GM10847 (cell line): Measurements from ENCODE around the gene SYP.

ENCODE experiments used
- POLR2A ChIP-seq: IDR thresholded peaks from 2 replicates; pipeline ENCODE4 v1.6.1; 2011; ENCODE audit not compliant: insufficient read length; ENCODE audit errors: extremely low read depth

SYP gene

DNA sequence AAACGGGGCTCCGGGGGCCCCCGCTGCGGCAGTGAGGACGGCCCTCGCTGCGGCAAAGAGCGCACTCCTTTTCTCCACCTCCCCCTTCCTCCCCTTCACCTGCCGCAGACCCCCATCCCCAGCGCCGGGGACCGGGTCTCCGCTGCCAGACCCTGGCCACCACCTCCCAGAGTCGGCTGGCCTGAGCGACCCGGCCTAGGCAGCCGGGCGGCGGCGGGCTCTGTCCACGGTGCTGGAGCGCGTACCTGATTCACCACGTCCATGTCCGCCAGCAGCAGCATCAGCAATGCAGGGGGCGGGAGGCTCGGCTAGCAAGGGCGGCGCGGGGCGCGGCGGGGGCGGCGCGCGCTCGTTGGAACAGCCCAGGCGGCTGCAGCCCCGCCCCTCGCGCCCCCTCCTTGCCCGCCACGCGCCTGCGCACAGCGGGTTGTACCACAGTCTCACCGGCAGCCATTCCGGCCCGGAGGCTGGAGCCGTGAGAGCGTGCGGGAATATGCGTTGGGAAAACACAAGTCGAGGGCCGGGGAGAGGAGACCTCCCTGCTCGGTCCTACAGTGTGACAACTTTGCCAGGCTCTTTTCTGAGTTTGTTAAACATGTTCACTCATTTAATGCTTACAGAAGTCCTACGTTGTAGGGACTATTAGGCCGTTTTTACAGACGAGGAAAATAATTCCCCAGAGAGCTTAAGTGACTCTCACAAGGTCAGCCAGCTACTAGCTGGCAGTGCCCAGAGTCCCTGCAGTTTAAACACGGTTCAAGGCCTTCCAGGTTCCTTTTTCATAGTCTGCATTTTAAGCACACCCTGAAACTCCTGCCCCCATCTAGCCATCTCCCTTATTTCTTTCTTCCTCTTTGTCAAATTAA is at the start of gene SYP:
SYP (minus strand) TSS at position 288 of the 866 bp plus-strand sequence; CDS start at position 281, 7 bp downstream.
- peak; percentile 81 for TF ChIP-seq POLR2A

- no peak for TF ChIP-seq POLR2A
Observed at GRCh38 chrX:49249616-49250015, 49.6 kb upstream of the SYP start.

DNA sequence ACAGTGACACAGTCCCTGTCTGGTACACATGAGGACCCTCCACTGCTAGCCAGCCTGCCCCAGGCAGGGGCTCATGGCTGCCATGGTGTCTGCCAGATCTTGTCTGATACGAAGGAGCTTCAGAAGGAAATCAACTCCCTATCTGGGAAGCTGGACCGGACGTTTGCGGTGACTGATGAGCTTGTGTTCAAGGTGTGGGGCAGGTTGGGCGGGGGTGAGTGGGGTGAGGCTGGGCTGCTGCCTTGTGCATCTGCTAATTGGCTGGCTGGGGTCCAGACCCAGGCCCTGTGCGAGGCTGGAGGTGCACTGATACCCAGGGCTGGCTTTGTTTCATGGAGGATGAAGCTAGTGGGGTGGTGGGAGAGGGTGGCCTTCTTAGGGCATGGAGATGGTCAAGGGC is 49.1 kb upstream of the SYP start:
- no peak for TF ChIP-seq POLR2A

GRCh38 chrX:49247916-49248811 is 48.2 kb upstream of the SYP start:
- TF ChIP-seq POLR2A: no peak

DNA sequence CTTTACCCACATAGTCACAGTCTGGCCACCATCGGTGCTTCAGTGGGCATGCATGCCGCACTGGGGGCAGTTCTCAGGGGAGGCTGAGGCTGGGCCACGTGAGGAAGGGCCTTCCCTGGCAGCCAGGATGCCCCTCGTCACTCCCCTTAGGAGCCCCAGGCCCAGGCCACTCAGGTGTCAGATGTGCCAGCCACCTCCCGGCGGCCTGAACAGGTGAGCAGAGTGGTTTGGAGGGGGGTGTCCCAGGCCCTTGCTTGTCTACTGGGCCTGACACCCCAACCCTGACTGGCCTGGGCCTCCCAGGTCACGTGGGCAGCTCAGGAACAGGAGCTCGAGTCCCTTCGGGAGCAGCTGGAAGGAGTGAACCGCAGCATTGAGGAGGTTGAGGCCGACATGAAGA is 47.4 kb upstream of the SYP start:
- TF ChIP-seq POLR2A: no peak

GRCh38 chrX:49246541-49246940 is 46.5 kb upstream of the SYP start:
- no peak for TF ChIP-seq POLR2A

GRCh38 chrX:49244207-49244606 is 44.2 kb upstream of the SYP start:
- TF ChIP-seq POLR2A: no peak

DNA sequence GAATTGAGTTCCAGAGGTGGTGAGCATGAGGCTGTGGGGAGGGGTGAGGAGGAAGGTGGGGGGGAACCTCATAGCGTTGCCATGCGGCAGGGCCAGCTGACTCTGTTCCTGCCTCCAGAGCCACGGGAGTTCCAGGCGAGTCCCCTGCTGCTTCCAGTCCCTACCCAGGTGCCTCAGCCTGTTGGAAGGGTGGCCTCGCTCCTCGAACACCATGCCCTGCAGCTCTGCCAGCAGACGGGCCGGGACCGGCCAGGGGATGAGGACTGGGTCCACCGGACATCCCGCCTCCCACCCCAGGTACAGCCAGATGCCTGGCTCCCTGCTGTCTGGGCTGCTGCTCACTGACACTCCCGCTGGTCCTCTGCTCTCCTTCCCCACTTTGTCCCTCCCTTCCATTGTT is 43.2 kb upstream of the SYP start:
- no peak for TF ChIP-seq POLR2A

DNA sequence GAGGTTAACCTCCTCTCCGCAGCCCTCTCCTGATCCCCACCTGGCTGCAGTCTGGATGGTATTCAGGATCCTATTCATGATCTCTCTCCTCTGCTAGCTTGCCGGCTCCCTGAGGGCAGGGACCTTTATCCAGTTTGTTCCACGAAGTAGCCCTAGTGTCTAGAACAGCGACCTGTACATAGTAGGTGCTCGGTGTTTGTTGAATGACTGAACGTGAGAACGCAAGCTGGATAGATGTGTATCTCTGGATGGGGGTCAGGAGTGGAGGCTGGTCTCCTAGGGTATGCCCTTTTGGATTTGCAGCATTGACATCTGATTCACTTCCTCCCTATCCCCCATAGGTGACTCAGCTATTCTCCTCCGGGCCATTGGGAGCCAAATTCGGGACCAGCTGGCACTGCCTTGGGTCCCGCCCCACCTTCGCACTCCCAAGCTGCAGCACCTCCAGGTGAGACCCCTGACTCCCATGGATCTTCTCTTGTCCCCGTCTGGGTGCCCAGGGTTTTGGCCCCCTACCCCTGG is 42.6 kb upstream of the SYP start:
- no peak for TF ChIP-seq POLR2A

GRCh38 chrX:49238735-49239134 is 38.7 kb upstream of the SYP start:
- TF ChIP-seq POLR2A: no peak

DNA sequence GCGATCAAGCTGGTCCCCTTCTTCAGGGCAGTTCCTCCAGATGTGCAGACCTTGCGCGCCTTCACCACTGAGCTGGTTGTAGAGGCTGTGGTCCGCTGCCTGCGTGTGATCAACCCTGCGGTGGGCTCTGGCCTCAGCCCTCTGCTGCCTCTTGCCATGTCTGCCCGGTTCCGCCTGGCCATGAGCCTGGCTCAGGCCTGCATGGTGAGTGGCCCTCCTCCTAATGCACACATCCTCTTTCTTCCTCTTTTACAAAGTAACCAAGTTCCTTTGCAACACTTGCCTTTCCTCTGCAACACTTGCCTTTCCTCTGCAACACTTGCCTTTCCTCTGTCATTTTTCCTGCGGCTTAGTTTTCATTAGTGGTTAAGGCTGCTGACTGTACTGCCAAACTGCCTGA is 37.1 kb upstream of the SYP start:
- no peak for TF ChIP-seq POLR2A

DNA sequence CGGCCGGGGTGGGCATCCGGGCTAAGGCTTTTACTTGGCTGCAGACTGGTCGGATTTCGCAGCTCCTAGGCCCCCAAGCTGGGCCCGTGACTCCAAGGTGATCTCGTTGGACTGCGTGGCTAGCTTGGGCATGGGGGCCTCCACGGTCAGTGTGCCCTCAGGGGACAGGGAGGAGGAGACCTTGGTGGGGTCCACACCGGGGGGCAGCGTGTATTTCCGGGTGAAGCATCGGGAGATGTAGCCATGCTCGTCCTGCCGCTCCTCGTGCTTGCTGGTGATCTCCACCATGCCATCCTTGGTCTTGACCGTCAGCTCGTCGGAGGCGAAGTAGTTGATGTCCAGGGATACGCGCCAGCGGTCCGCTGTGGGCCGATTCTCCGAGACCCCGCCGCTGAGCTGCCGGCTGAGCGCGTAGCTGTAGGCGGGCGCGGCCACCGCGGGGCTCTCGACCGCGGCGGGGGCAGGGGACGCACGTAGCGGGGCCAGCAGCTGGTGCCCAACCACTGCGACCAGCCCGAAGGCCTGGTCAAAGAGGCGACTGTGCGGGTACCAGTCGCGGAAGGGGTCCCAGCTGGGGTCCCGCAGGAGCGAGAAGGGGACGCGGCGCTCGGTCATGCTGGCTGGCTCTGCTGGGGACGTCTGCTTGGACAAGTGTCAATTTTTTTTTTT is 34.0 kb upstream of the SYP start:
- TF ChIP-seq POLR2A: no peak

DNA sequence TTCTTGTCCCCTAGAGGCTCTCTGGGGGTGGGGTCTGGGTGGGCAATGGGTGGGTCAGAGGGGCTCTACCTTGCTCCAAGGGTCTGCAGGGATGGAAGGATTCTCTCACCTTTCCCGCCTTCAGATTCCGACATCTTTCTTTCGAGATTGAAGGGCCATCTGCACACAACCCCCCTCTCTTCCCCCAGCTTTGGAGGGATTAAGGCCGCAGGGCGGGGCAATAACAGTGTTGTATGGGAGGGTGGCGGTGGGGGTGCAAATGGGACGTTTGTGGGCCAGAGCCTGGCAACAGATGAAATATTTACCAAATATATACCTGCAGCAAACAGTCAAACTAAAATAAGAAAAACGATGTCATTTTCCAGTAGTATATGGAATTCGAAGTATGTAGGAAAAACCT is 33.2 kb upstream of the SYP start, which contains the start of gene CACNA1F:
CACNA1F (minus strand) TSS at position 165 of the 400 bp plus-strand sequence; CDS start at position 134, 31 bp downstream.
- TF ChIP-seq POLR2A: no peak

DNA sequence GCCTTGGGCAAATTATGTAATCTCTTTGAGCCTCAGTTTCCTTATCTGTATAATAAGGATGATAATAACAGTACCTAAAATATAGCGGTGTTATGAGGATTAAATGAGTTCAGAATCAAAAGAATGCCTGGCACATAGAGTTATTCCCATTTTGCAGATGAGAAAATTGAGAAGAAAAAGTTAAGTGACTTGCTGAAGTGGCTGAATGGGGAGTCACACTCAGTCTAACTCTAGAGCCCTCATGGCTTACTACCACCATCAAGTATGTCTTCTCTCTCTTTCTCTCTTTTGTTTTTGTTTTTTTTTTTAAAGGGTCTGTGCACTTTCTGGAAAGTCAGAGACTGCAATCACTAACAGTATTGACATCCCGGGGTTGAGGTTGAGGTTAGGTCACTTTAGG is 32.5 kb upstream of the SYP start:
- no peak for TF ChIP-seq POLR2A
